ENCODE results near the gene PLEKHM3.
"Not testable (repeated sequence)": the region's sequence is repeated elsewhere in the genome, so short reads cannot be mapped to it uniquely, and the experiment has no call there.

Gene PLEKHM3

DNA sequence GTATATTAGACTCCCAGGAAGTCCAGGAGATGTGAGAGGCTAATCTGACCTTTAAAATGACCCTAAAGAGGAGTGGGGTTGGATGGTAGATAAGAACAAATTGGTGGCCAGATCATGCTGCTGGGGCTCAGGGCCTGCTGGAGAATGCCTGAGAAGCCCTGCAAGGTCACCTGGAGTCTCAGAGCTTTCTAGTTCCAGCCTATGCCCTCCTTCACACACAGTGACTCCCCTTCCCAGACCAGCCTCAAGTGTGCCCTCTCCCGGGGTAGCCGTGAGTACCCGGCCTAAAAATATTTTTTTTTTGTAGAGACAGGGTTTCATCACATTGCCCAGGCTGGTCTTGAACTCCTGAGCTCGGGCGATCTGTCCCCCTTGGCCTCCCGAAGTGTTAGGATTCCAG, 211.4 kb downstream of the PLEKHM3 start:
- DNase-seq, result no peak

DNA sequence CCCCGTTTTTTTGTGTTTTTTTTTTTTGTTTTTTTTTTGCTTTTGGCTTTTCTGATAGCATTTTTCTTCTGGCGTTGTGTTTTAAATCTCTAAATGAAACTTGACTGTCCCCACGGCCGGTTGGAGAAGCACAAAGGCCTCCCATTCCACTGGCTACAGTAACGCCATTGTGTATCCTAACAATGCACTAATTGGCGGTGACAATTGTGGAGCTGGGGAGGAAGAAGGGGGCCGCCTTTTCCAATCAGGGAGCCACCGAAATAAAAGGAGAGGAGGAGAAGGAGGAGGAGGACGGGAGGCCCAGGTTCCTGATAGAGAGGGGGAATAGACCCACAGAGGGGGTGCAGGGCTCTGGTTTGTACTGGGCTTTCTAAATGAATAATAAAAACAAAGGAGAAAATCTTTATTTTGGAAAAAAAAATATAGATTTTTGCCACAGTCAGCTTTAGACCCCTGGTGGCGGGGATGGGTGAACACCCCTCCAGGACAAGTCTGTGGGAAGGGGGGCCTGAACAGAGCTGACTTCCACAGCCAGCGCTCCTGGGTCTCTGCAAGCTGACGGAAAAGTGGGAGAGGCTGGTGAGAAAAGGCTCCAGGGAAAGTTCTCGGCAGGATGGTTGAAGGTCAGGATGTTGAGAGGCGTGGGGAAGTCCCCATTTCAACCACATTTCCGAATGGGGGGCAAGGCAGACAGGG, 212.0 kb downstream of the PLEKHM3 start:
- DNase-seq, result no peak

DNA sequence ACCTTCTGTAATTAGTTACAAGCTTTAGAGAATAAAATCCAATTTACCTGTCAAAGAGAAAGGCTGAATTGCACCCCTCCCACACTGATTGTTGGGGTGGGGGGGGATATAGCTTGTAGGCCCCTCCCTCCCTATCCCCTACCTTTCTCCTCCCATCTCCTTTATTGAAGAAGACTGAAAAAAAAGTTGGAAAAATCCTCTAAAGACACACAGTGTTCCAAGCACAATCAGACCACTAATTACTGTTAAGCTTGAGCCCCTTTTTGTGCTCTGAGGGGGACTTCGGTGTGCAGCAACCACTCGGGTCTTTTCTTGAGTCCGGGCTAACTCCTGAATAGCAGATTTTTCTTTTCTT, 212.6 kb downstream of the PLEKHM3 start:
- no peak for DNase-seq

DNA sequence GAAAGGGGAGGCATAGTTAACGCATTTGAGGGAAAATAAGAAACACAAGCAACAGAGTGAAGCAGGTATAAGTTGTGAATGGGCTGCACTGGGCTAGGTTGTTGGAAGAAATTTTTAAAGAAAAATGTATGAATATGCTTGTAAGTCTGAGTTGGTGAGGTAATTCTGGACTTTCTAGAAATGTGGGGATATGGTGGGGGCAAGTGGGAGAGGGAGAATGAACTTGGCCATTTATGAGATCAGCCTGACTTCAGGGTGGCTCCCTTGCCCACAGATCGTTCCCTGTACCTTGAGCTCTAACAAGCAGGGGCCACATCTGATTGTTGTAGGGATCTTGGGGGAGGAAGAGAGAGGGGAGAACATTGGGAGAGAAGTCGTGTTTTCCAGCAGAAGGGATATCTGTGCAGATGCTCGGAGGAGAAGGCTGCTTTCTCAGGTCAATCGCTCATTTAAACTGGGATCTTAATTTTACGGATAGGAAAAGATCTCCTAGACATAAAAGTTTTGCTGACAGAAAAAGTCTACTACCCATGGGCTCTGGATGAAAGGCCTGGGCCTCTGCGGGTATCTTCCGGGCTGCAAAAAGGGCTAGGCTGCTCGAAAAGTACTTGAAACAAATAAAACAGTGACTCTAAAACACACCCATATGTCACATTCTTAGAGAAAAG, 213.1 kb downstream of the PLEKHM3 start:
- DNase-seq, result no peak

DNA sequence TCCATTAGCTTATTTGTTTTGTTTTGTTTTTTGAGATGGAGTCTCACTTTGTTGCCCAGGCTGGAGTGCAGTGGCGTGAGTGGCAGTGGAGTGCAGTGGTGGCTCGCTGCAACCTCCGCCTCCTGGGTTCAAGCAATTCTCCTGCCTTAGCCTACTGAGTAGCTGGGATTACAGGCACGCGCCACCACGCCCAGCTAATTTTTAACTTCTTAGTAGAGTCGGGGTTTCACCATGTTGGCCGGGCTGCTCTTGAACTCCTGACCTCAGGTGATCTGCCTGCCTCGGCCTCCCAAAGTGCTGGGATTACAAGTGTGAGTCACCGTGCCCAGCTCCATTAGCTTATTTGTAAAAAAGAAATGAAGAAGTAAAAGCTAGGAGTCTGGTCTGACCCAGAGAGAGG, 213.7 kb downstream of the PLEKHM3 start:
- not testable (repeated sequence) for DNase-seq

DNA sequence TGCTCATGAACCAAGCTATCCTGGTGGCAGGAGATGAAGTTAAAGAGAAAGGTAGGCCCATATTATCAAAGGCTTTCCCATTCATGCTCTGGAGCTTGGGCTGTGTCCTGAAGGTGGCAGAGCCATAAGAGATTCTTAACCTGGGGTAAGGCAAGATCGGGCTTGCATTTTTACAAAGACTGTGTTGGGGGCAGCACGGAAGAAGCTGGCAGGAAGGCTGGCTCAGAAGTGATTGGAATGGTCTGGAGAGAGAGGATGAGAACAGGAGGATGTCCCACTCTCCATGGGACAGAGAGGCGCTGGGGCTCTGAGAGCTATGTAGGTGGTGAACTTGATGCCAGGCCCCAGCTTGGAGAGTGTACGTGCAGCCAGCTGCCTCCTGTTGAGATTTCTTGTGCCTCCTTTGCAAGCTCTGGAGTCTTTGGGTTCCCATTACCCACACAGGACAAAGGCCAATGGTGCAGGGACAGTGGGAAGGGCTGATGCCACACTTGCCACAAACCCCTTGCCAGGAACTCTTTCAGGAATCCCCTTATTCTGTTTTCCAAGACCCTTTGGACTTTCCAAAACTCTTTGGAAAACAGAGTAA, 215.0 kb downstream of the PLEKHM3 start:
- no peak for DNase-seq

DNA sequence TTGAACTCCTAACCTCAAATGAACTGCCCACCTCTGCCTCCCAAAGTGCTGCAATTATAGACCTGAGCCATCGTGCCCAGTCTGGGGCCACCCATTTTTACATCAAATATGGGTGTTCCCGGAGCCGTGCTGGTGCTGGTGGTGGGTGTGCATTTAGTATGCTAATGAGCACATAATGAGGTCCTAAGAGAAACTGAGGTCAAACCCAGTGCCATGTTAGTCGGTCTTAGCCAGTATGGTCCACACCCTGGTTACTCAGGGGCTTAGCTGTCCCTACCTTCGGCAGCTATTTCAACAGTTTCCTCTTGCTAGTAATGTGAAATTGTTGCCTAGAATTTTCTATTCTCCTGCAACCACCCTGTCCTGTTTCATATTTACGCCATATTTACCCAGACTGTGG, 217.2 kb downstream of the PLEKHM3 start:
- no peak for DNase-seq

DNA sequence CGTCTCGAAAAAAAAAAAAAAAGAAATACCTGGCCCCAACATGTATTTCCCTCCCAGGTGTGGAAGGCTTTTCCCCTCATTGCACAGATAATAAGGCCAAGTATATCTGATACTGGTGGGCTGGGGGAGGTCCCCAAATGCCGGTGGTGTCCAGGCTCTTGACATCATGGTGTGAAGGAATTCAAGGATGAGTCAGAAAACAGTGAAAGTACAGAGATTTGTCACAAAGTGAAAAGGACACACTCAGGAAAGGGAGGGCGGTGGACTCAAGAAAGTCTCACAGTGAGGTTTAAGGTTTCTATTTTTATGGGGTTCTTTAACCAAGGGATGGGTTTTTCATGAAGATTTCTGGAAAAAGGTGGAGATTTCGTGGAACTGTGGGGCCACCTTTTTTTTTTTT, 217.8 kb downstream of the PLEKHM3 start:
- DNase-seq, result no peak

DNA sequence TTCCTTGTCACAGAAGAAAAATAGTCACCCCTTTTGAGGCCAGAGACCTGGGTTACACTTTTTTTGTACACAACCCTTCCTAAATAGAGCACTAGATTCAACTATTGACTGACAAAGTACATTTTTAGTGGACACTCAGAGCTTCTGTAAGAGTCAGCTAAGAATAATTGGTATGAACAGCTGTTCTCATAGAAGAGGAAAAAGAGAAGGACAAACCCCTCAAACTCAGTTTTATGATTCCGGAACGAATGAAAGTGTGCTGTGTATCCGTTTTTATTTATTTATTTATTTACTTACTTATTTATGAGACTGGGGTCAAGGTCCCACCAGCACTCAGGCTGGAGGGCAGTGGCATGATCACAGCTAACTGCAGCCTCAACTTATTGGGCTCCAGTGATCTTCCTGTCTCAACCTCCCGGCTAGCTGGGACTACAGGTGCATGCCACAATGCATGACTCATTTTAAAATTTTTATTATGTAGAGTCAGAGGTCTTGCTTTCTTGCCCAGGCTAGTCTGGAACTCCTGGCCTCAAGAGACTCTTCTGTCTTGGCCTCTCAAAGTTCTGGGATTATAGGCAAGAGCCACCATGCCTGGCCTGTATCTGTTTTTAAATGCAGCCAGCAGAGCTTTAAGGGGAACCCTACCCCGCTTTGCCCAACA, 219.6 kb downstream of the PLEKHM3 start:
- no peak for DNase-seq

DNA sequence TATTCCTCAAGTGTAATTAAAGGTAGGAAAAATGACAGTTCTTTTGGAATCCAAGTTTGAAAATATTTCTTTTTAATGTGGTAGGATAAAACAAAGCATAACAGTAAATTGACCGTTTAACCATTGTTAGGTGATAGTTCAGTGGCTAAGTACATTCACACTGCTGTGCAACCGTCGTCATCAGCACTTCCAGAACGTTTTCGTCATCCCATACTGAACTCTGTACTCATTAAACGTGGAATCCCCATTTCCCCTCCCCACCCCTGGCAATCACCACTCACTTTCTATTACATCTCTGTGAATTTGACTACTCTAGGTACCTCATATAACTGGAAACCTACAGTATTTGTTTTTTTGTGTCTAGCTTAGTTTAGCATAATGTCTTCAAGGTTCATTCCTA, 222.7 kb downstream of the PLEKHM3 start:
- no peak for DNase-seq

DNA sequence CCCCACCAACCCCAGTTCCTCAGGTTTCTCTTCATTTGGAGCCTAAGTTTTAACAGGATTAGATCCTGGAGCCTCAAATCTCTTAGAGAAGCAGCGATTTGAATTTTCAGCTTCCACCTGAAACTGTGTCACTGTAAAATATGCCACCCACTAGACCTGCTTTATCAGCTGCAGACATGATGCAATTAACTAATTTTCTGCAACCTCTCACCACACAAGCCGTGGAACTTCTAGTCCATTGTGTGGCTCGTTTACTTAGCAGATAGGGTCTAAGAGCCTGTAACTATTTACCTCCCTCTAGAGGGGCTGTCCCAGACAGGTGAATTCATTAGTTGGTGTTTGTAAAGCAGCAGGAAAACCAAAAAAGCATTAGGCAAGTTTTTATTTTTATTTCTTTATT, 224.1 kb downstream of the PLEKHM3 start:
- DNase-seq, result no peak

DNA sequence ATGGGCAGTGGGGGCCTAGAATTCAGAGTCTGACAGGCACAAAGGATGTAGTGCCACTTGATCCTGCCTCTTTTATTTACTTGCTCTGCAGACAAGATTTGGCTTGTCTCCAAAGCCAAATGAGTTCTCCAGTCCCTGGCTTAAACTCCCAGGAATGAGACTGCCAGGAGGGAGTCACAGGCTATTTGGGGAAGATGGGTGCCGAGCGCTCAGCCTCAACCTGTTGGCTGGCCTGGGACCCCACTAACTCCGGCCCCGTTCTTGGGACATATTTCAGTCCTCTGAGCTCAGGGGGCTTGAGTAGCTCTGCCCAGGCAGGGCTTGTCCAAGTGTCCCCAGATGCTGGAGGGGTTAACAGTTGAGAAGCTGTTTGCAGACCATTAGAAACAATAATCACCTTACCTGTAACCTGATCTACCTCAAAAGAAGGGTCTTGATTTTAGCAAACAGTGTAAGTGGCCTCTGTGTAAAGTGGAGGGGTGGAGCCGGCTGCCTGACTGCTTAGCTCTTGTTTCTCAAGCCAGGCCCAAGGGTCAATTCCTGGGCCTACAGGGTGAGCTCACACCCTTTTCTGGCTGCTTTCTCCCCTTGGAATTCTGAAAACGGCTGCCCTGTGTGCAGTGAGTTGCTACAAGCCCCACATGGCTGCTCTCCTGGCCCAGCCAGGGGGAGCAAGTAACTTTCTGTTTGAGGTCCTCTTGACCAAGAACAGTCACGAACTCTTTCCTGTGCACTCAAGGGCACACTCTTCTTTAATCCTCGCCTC, 228.6 kb downstream of the PLEKHM3 start:
- DNase-seq, result no peak

DNA sequence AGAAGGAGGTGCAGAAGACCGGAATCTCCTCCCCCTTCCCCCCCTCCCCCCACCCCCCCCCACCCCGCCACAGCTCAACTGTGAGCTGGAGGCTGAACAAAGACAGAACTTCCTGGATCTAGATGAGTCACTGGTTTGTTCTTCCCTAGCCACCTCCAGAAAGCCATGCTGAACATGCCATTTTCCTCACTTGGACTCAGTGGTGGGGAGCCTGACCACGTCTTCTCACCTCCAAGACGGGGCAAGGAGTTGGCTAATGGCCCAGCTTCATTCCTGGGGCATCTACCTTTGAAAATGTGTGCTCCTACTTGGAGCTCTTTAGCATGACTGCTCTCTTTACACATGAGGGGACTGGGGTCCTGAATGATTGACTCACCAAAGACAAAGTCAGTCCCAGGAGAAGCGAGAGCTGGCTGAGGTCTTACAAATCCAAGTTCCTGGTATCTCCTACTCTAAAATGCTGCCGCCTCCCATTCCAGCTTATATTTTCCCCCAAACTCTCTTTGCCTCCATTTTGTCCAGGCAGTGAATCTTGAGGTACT, 233.0 kb downstream of the PLEKHM3 start:
- DNase-seq, result no peak

DNA sequence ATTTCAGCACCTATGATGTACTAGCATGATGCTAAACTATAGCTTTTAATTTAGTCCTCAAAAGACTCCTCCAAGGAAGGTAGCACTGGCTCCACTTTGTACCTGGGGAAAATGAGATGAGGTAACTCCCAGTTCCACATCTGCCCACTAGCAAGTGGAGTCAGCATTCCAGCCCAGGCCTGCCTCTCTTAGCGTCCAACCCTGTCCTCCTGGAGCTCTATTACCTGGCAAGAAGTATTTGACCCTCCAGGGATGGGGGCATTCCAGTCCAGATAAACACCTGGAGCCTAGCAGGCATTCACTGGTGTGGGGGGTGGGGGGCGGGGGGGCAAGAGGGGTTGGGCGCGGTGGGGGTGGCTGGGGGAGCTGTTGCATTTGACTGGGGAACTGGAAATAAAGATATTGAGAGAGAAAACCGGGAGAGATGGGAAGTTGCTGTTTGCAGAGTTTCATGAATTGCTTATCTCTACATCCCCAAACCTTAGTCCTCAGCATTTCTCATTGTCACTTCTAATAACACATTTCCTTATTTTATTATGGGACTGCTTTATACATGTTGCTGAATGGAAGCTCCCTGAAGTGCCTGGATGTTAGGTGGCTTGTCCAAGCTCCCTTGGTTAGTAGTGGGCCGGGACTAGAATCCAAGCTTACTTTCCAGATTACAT, 233.6 kb downstream of the PLEKHM3 start:
- DNase-seq, result no peak

DNA sequence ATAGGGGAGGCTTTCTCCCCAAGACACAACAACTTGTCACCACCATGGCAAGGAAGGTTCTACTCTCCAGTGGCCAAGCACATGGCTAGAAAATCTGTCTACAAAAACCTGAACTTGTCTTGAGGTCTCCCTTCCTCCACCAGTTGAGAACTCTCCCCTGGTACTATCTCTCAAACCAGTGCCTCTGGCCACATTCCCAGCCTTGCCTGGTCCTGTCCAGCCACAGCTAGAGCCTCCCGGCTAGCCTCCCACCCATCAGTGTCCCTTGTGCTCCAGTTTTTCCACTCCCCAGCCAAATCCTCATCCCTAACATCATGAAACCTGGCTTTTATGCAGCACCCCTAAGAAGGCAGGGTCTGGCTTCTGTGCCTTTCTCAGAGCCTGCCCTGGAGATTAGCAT, 234.4 kb downstream of the PLEKHM3 start:
- DNase-seq, result no peak

DNA sequence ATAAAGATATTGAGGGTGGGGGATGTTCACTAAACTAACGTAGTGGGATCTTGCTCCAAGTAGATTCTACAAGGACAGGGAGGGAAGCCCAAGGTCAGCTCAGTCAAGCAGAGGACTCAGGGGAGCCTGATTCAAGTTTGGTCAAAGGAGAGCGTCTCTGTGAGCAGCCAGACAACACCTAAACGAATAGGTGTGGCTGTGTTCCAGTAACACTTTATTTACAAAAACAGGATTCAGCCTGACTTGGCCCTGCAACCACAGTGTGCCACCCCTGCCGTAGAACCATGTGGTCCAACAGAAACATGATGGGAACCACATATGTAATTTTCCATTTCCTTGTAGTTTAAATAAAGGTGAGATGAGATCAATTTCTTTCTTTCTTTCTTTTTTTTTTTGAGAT, 237.5 kb downstream of the PLEKHM3 start:
- DNase-seq, result no peak

DNA sequence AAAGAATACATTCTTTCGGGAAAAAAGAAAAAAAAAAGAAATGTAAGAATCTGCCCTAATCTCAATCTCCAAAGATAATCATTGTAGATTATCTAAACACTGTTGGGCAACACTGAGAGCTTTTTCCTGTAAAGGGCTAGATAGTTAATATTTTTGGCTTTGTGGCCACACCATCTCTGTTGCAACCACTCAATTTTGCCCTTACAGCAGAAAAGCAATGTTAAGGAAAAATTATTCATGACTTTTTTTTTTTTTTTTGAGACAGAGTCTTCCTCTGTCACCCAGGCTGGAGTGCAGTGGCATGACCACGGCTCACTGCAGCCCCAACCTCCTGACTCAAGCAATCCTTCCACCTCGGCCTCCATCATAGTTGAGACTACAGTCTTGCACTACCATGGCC, 238.3 kb downstream of the PLEKHM3 start:
- no peak for DNase-seq

DNA sequence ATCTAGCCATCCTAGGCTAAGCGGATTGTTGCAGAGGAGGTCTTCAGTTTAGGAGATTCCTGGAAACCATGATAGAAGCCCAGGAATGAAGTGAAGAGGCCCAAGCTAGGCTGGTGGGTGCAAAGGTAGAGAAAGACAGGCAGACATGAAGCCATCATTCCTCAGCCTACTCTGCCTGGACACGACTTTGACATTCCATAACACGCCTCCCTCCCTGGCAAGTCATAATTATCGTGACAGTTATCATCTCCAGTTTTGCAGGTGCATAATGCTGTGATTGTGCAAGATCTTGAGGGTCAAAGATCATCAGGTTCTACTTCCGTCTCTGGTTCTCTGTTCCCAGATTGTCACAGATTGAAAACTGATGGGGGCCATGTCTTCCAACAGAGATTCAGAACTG, 240.4 kb downstream of the PLEKHM3 start:
- no peak for DNase-seq

DNA sequence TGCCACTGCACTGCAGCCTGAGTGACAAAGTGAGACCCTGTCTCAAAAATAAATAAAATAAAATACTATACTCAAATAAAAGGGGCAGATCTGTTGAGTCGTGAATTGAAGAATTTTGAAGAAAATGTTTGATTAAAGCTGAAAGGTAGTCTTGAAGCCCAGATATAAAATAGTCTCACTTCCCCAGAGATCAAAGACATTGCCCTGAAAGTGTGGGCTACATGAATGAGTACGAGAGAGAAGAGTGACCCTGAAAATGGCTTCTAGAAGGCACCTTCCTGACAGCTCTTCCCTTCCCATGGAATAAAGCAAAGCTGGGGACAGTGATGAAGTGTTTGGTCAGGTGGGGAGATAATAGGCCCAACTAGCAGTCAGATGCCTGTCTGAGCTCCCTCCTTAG, 241.8 kb downstream of the PLEKHM3 start:
- DNase-seq, result no peak

DNA sequence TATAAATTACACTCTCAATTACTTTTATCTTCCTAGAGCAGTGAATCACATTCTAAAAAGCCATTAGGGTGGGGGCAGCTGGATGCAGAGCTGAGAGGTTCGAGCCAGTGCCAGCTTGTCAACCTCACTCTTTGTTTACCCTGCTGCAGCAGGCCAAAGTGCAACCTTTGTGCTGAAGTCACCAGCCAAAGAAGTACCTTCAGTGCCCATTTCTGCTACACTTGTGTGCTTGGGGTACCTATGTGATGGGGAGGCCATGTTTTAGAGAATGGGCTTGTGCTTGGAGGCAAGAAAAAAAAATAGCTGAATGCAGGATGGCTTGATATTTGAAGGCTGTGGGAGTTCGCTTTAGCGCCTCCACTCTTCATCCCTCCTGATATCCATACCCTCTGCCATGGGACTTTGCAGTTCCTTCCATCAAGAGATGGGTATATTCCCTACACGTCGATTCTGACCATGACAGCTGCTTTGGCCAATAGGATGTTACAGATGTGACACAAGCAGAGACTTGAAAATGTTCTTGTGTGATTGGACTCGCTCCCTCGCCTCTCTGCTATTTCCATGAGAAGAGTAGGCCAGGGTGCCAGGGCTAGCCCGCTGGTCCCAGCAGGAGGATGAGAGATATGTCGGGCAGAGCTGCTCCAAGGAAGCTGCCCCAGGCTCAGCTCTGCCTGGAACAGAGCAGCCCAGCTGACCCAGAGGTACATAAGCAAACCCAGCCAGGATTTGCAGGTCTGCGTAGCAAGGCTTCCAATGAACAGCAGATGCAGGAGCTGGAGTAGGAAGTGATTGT, 242.9 kb downstream of the PLEKHM3 start:
- no peak for DNase-seq

DNA sequence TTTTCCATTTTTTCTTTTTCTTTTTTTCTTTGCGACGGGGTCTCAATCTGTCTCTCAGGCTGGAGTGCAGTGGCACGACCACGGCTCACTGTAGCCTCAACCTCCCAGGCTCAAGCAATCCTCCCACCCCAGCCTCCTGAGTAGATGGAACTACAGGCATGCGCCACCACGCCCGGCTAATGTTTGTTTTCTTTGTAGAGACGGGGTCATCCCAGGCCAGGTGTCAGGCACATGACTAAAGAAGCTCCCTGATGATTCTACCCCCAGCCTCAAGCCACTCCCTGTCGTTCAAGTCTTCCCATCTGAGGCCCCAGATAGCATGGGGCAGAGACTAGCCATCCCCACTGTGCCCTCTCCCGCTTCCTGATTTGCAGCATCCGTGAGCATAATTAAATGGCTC, 245.8 kb downstream of the PLEKHM3 start:
- DNase-seq, result no peak

All from NK-92 treated with Interleukin-12 subunit alpha and Interleukin-12 subunit beta, amount 100 ng/mL, for 24 hours (cell line).